HG02852 (cell line): ENCODE results near the gene IL1R2.

Experiments used
- ATAC-seq: cut with Tn5 transposase; IDR thresholded peaks from one replicate; pipeline ENCODE4 v1.9.1; 2021; ENCODE audit warnings: mild to moderate bottlenecking, moderate library complexity; ENCODE audit not compliant: unreplicated experiment

IL1R2 gene

DNA sequence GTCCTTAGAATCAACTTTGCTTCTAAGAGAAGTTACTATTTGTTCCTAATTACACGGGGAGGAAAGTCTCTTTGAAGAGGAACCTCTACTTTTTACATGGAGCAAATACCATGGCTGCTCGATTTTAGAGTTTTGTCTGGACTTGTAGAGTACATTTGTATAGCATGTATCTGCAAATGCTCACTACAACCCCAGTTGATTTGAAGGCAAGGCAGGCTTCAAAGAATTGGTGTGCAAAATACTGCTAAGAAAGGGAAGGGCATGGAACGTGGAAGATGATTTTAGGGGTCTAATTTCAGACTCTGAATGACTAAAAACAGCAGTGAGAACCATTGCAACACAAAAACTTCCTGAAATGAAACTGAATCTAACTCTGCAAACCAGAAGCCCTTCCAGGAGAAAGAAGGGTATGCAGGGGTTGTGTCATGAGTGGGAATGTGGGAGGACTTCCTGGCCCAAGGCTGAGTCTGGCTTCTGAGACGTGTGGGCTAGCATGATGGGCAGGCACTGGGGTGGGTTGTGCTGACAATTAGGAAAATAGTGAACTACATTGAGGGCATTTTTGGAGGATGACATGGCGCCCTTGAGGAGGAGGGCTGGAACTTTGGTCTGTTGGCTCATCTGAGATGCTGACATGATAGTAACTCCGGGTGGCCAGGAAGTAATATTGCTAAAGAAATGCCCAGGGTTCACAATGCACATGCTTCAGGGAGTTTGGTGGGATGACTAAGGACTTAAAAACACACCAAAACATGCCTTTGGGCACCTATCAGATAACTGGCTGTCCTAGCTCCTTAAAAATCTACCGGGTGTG lies 18.9 kb upstream of the IL1R2 start:
- ATAC-seq = no peak

DNA sequence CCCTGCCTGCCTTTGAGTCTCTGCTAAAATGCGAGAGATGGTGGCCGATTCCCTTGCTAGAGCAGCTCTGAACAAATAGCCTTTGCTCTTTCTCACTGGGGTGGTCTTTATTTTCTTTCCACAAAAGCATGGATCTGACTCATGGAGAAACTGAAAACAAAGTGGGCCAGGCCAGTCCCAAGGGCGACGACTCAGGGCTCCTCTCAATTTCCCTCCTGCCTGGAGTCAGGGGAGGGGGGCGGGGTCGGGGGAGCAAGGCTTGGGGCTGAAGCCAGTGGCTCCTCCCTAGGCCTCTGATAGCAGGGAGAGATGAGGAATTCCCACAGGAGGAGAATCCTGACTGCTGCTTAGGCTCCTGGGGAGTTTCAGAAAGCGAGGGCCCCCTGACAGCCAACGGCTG lies 17.1 kb upstream of the IL1R2 start:
- ATAC-seq = no peak

DNA sequence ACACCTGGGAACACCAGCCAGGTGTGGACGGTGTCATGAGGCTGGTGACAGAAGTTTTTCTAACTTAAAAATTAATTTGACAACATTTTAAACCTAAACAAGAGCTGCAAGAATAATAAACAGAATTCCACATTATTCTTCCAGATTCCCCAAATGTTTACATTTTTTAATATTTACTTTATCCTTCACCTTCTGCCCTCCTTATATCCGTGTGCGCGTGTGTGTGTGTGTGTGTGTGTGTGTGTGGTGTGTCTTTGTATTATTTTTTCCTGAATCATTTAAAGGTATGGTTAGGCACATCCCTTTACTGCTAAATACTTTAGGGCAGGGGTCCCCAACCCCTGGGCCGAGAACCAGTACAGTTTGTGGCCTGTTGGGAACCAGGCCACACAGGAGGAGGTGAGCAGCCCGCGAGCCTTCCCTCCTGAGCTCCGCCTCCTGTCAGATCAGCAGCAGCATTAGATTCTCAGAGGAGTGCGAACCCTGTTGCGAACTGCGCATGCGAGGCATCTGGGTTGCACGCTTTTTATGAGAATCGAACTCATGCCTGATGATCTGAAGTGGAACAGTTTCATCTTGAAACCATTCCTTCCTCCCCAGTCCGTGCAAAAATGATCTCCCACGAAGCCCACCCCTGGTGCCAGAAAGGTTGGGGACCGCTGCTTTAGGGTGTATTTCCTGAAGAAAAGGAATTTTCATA lies 16.4 kb upstream of the IL1R2 start:
- ATAC-seq = no peak

DNA sequence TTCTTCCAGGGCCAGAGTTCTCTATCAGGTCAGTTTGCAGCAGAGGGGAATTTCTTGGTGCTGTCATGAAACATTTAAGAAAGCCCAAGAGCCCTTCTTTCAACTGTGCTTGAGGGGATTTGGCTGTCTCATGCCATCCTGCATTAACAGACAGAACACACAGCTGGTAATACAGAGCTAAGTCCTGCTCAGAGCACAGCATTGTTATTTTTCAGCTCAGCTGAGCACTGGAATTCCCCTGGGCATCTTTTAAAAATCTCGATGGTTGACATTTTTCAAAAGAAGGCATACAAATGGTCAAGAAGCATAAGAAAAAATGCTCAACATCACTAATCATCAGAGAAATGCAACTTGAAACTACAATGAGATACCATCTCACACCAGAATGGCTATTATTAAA lies 14.9 kb upstream of the IL1R2 start:
- no peak for ATAC-seq

DNA sequence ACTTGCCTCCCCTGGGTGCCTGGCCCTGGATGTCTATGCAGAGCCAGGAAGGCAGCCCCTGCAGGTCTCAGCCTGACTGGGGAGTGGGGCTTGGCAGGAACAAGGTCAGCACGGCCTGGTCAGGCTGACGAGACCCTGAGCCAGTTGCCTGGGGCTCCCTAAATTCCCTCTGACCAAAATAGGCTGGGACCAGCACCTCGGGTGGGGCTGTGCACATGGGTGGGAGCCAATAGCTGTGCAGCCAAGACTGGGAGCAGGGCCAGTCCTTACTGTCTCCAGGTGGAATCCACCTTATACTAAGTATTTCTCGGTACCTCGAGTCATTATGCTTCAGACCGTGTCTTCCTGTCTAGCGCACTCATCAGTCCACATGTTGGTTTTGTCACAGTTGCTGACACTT lies 11.4 kb upstream of the IL1R2 start:
- ATAC-seq = no peak

- no peak for ATAC-seq
These were observed 10.7 kb upstream of the IL1R2 start for GRCh38 chr2:101981066-101981465.

DNA sequence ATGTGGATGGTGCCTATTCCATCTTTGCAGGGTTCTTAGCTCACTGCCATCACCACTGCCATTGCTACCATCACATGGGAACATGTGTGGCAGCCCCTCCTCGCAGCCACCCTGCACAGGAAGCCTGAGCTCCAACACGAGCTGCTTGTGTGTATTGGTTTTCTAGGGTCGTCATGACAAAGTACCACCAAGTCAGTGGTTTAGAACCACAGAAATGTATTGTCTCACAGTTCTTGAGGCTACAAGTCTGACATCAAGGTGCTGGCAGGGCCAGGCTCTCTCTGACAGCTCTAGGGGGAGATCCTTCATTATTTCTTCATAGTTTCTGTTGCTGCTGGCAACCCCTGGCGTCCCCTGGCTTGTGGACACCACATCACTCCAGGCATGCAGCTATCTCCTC lies 10.3 kb upstream of the IL1R2 start:
- ATAC-seq = no peak

GRCh38 chr2:101982495-101983029 lies 9.2 kb upstream of the IL1R2 start:
- ATAC-seq = no peak

DNA sequence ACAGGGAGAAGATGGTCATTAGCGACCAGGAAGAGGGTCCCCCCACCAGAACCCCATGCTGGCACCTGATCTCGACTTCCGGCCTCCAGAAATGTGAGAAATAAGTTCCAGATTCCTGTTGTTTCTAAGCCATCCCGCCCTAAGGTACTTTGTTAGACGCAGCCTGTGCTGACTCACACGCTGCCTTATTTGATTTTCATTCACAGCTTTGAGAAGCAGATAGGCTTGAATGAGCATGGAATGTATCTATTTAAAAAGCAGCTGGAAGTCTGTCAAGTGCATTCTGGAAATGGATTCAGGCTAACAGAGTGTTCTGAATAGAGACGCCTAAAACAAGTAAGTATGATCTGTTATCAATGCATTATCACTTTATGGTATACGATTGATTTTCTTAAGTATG lies 8.3 kb upstream of the IL1R2 start:
- ATAC-seq = no peak

DNA sequence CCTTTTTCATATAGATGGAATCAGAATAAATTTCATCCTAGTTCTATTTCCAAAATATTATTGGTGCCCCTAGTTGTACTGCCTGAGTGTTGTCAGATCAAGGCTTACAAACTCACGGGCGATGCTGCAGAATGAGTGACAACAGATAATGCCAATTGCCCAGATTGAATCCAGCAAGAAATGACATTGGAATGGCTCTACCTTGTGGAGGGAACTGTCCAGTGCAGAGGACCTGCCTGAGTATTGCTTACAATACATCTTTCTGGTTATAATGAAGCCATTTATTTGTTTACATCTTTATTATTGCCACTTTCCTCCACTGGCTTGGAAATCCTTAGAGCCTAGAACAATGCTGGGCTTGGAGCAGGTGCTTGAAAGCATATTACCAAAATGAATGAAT lies 7.8 kb upstream of the IL1R2 start:
- no peak for ATAC-seq

DNA sequence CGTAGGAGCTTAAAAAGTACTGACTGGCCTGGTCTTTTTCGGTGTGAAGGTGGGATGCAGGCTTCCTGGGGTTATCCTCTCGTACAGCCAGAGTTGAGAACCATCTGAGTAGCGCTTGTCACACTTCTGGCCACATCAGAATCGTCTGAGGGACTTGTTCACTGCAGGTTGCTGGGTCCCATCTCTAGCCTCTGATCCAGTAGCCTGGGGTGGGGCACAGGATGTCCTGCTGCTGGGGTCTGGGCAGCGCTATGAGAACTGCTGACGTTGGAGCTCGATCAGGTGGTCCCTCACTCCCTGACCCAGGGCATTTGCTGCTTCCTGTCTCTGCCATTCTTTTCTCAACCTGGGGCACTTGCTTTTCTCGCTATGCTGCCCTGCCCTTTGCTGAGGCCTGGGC lies 7.1 kb upstream of the IL1R2 start:
- ATAC-seq = no peak

DNA sequence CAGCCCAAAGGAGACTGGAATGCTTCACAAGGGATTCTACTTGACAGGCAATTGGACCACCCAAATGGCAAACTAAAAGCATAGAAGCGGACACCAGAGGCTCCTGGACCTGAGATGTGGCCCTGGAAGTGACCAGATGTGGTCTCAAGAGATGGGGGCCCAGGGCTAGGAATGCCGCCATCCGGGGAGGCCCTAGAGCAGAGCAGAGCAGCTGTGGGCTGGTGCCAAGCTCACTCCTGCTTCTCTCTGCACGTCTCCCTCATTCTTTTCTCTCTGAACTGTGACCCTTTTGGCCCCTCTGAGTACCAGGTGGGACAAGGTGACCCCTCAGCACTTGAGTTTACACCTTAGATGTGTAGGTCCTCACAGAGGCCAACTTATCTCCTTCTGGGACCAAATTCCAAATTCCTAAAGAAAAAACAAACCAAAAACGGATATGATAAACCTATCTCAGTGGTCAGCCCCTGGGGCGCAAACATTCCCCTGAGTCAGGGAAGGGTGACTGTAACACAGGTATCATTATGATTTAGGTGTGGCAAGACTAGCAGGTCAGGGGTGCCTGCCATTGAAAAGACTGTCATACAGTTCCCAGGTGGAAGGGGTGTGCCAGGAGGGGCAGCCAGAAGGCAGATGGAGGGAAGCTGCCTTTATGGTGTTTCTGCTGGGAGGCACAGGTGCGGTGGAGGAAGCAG lies 6.5 kb upstream of the IL1R2 start:
- no peak for ATAC-seq

DNA sequence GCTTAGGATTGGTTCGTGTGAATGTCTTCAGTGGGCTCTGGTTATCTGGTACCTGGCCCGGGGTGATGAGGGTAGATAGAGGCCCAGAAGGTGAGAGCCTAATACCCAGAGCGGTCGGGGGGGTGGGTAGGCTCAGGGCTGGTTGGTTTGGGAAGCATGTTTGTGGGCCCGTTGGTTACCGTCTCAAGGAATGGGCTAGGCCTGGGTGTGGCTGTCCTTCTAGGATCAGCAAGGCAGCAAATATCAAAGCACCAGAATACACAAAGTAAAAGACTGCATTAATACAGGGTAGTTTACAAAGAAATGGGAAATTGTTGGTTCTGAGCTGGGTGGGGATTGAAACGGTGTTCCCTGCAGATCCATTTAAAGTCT lies 6.0 kb upstream of the IL1R2 start:
- ATAC-seq = no peak

DNA sequence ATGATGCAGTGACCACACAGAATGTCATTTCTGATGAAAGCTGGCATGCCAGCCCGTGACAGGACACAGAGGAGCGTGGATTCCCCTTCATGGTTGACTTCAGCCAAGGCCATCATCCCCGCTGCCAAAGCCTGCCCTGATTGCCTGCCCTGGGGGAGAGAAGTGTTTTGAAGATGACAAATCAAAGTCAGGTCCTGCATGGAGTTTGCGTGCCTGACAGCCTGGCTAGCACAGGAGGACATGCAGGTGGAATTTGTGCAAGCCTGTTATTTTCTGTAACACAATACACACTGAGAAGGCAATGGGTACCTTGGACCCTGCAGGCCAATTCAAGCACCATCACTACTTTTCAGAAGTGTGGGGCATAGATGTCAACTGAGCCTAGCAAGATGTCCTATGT lies 5.4 kb upstream of the IL1R2 start:
- ATAC-seq = no peak

DNA sequence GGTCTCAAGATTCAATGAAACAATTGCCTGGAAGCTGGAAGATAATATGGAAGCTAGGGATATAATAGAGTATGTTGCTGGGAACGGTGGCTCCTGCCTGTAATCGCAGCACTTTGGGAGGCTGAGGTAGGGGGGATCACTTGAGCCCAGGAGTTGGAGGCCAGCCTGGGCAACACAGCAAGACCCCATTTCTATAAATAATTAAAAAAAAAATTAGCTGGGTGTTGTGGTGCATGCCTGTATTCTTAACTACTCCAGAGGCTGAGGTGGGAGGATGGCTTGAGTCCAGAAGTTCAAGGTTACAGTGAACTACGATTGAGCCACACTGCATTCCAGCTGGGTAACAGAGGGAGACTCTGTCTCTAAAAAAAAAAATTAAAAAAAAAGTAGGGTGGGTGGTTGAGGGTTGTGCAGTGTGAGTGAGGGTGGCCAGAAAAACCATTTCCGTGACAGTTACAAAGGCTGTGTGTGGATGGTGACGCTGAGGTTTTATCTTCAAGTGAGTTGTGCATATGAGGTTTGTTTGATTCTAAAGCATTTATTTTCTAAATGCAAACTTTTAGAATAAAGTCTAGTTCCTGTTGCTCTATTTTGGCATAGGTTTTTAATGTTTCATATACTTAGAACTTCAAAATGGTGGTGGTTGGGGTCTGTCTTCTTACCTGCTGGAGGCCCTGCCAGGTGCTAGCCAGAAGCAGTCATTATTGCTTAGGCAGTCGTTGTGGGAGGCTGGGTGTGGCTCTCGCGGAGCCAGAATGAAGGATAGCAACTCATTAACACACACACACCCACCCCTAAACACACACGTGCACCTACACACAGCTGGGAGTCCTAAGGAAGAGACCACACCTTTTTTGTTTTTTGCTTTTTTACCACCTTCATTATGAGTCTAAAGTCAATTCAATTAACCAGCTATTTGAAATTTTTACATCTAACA lies 4.7 kb upstream of the IL1R2 start:
- ATAC-seq = no peak

DNA sequence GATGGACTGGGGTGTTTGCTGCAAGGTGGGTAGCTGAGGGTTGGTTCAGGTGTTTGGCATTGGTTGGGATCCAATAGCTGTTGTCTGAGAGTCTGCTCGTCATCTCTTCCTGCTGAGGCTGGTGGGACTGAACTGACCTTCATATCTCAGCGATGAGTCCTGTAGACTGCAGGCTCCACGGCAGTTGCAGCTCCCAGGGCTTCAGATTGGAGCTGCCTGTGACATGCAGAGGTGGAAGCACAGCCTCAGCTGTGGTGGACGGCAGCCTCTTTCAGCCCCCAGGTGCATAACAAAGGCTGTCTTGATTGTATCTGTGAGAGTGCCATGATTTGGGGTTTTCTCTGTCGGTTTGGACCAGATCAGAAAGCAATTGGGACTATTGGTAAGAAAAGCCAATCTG lies 3.9 kb upstream of the IL1R2 start:
- no peak for ATAC-seq

- no peak for ATAC-seq
These were observed 3.2 kb upstream of the IL1R2 start for GRCh38 chr2:101988541-101988940.

GRCh38 chr2:101989740-101990460 lies 1.9 kb upstream of the IL1R2 start:
- ATAC-seq = no peak

DNA sequence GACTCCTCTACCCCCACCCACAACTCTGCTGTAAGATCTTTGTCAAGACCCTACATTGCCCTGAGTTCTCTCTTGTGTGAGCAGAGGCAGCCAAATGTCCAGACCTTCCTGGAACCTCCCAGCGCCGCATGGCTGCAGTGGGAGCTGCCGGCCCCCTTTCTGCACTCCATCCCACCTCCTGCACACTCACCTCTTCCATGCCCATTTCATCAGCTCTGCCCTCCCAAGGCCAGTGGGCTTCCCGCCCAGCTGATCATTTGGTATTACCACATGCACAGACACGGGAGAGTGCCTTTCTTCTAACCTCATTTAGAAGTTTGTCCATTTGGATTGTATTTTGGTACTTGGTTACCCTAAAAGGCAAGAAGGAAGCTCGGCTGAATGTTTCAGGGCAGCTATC lies 2.0 kb downstream of the IL1R2 start:
- no peak for ATAC-seq

DNA sequence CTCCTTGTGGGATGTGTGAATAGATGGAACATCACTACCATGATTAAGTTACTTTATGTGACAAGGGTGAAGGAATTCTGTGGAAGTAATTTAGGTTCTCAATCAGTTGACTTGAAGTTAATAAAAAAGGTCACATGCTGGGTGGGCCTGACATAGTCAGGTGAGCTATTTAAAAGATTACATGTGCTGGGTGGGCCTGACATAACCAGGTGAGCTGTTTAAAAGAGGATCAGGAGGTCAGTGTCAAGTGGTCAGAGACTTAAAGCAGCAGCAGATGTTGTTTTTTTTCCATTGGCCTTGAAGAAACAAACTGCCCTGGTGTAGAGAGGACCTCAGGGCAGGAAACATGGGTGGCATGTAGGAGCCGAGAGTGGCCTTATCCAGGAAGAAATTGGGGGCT lies 3.3 kb downstream of the IL1R2 start:
- ATAC-seq = no peak
